Choroid plexus epithelial cell (primary cell): ENCODE data around the gene EFCAB8.
"Not testable (repeated sequence)": the region's sequence is repeated elsewhere in the genome, so short reads cannot be mapped to it uniquely, and the experiment has no call there.

Experiments
- DNase-seq: peaks from one replicate; pipeline ENCODE4 v3.0.0-alpha.2; 2010; ENCODE audit warnings: low read depth
- H3K4me3 ChIP-seq: 2 replicates; pipeline ENCODE4 v1.5.1; 2011; ENCODE audit warnings: low read depth, mild to moderate bottlenecking, control low read depth, low read length, moderate library complexity
- CTCF ChIP-seq: conservative IDR thresholded peaks from 2 replicates; pipeline ENCODE4 v1.5.1; 2011; ENCODE audit warnings: low read depth, mild to moderate bottlenecking, control low read depth, inconsistent platforms, low read length, moderate library complexity

The EFCAB8 gene

DNA sequence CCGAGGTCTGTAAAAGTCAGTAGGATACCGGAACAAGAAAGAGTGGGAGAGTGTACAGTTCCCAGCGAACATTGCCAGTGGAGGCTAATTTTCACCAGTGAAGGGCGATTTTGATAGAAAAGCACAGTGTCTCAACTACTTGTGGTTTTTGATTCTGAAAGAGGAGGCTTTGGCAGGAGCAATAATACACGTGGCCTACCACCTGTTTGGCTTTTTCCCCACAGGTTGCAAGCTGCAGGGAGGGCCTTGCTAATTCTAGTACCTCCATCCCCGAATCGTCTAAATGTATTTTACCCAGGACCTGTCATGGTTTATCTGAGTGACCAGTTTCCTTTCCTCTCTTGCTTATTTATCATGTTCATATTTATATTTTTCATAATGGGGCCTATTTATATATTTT lies 3.3 kb upstream of the EFCAB8 start:
- DNase-seq = no peak
- no peak for TF ChIP-seq CTCF
- no peak overlapping the region for H3K4me3 ChIP-seq

- H3K4me3 ChIP-seq = no peak overlapping the region
- peak; percentile 51 for DNase-seq
- TF ChIP-seq CTCF = no peak
Measured at GRCh38 chr20:32858189-32858588, 534 bp upstream of the EFCAB8 start.

GRCh38 chr20:32861446-32861845 lies 2.7 kb downstream of the EFCAB8 start:
- TF ChIP-seq CTCF = no peak
- DNase-seq = no peak
- no peak overlapping the region for H3K4me3 ChIP-seq

DNA sequence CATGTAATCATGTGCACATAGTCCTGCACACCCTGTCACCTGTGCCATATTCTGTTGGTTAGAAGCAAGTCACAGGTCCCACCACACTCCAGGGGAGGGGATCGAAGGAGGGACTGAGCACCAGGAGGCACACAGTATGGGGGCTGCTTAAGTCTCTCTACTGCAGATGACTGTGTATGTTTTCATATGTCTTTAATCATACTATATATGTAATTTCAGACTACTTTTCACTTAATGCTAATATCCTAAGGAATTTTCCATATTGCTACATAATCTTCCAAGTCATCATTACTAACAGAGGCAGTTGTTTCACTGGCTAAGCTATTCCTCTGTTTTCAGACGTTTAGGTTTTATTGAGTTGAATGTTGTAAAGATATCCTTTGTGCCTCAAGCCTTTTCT lies 10.8 kb downstream of the EFCAB8 start:
- H3K4me3 ChIP-seq = no peak overlapping the region
- TF ChIP-seq CTCF = no peak
- DNase-seq = no peak

DNA sequence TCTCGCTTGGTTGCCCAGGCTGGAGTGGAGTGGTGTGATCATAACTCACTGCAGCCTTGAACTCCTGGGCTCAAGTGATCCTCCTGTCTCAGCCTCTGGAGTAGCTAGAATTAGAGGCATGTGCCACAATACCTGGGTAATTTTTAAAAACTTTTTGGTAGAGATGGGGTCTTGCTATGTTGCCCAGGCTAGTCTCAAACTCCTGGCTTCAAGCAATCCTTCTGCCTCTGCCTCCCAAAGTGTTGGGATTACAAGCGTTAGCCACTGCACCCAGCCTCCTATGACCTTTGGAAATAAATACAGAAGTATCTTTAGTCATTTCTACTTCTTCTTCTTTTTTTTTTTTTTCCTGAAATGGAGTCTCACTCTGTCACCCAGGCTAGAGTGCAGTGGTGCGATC lies 11.8 kb downstream of the EFCAB8 start:
- not testable (repeated sequence) for H3K4me3 ChIP-seq, DNase-seq

DNA sequence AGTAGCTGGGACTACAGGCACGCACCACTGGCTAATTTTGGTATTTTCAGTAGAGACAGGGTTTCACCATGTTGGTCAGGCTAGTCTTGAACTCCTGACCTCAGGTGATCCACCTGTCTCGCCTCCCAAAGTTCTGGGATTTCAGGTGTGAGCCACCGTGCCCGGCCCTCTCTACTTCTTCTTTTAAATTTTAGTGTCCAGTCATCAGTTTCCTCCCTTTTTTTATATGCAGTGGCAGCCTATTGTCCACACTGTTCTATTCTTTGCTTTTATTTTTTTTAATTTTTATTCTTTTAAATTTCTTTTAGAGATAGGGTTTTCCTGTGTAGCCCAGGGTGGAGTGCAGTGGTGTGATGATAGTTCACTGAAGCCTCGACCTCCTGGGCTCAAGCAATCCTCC lies 12.3 kb downstream of the EFCAB8 start:
- no peak for TF ChIP-seq CTCF
- no peak for DNase-seq
- no peak overlapping the region for H3K4me3 ChIP-seq

- no peak for TF ChIP-seq CTCF
- H3K4me3 ChIP-seq = no peak overlapping the region
- DNase-seq = no peak
Measured at GRCh38 chr20:32871627-32872160, 13.0 kb downstream of the EFCAB8 start.

- no peak for DNase-seq
- TF ChIP-seq CTCF = no peak
- no peak overlapping the region for H3K4me3 ChIP-seq
Measured at GRCh38 chr20:32872266-32872665, 13.5 kb downstream of the EFCAB8 start.
